Common myeloid progenitor, CD34-positive (primary cell): ENCODE results near the gene MLLT1.

Experiments used
- CTCF ChIA-PET: fragments of 350-600 bp; sonication (Branson Sonifier 250); formaldehyde crosslinking; loops from one replicate; lab custom pipeline; 2021; ENCODE audit warnings: antibody characterized with exemption; lab: Charles Lee
- POLR2A ChIA-PET: fragments of 350-600 bp; sonication (Branson Sonifier 250); formaldehyde crosslinking; loops from one replicate; lab custom pipeline; 2021; ENCODE audit warnings: antibody characterized with exemption; lab: Charles Lee
- DNase-seq, 3 donors: peaks; one replicate each; pipeline versions ENCODE4 v3.0.0 to v3.0.0-alpha.2; 2013
- H3K27ac ChIP-seq, 2 experiments: 1 replicate in 1 of 2; 2 replicates in 1 of 2; pipeline ENCODE4 v1.7.0; 2013; ENCODE audit warnings: inconsistent platforms in 2 of 2, low read length in 2 of 2, mild to moderate bottlenecking in 2 of 2, low read depth in 1 of 2, moderate library complexity in 1 of 2; ENCODE audit not compliant: severe bottlenecking in 2 of 2, insufficient read depth in 1 of 2, poor library complexity in 1 of 2
- H3K27me3 ChIP-seq, 5 experiments: replicated peaks in 2 of 5; 1 replicate in 3 of 5; 2 replicates in 2 of 5; pipeline versions ENCODE4 v1.6.1 to v1.7.0; 2013; ENCODE audit warnings: low read length in 4 of 5, mild to moderate bottlenecking in 2 of 5, moderate library complexity in 2 of 5, inconsistent platforms in 1 of 5; ENCODE audit not compliant: insufficient read depth in 5 of 5, control insufficient read depth in 4 of 5
- H3K36me3 ChIP-seq, 4 experiments: 1 replicate in 2 of 4; 2 replicates in 2 of 4; pipeline versions ENCODE4 v1.6.1 to v1.7.0; 2013; ENCODE audit warnings: low read length in 3 of 4, control low read depth in 1 of 4, mild to moderate bottlenecking in 1 of 4; ENCODE audit not compliant: control insufficient read depth in 4 of 4, insufficient read depth in 4 of 4
- H3K4me1 ChIP-seq, 4 experiments: 1 replicate in 3 of 4; 2 replicates in 1 of 4; pipeline versions ENCODE4 v1.6.1 to v1.7.1; 2013; ENCODE audit warnings: low read length in 3 of 4, mild to moderate bottlenecking in 3 of 4, control low read depth in 1 of 4, inconsistent platforms in 1 of 4, moderate library complexity in 1 of 4; ENCODE audit not compliant: control insufficient read depth in 4 of 4, insufficient read depth in 4 of 4; ENCODE audit errors: control extremely low read depth in 1 of 4
- H3K4me3 ChIP-seq, 7 experiments: 1 replicate in 4 of 7; 2 replicates in 3 of 7; pipeline versions ENCODE4 v1.5.1 to v1.7.0; 2013; ENCODE audit warnings: mild to moderate bottlenecking in 7 of 7, low read length in 6 of 7, moderate library complexity in 6 of 7, inconsistent platforms in 2 of 7, low read depth in 2 of 7, control low read depth in 1 of 7; ENCODE audit not compliant: insufficient read depth in 4 of 7, control insufficient read depth in 1 of 7; ENCODE audit errors: extremely low read depth in 1 of 7
- H3K9me3 ChIP-seq, 5 experiments: 1 replicate in 4 of 5; 2 replicates in 1 of 5; pipeline versions ENCODE4 v1.6.1 to v1.7.1; 2013; ENCODE audit warnings: low read length in 4 of 5, mild to moderate bottlenecking in 2 of 5, inconsistent platforms in 1 of 5, low read depth in 1 of 5, moderate library complexity in 1 of 5; ENCODE audit not compliant: control insufficient read depth in 4 of 5, insufficient read depth in 2 of 5; ENCODE audit errors: control extremely low read depth in 1 of 5
- WGBS: methylation state at CpG from one replicate; pipeline ENCODE4 v1.1.5; 2013; ENCODE audit not compliant: insufficient coverage; 5-methylcytosine and 5-hydroxymethylcytosine counted together

The MLLT1 gene

GRCh38 chr19:6238643-6239281 is 41.0 kb downstream of the MLLT1 start:
- Histone ChIP-seq H3K4me1 (peaks cover 5 to 70% (median 63%) of the 10 kb centered on the region in 4 experiments), H3K27ac (peak overlapping the region; percentile 28 to 41), H3K4me3 (peak overlapping the region in 3 of 7 experiments; percentile 4 to 32 (median 6)), H3K9me3 (no peaks in the 10 kb centered on the region), H3K36me3 (peaks cover 0 to 3% (median 0%) of the 10 kb centered on the region in 4 experiments), H3K27me3 (no peaks in the 10 kb centered on the region)
- ChIA-PET POLR2A (interaction anchor here (0.6 to 1.0 kb wide), 4 partner anchors 9 to 173 kb away, joined by 3 to 4 read pairs (median 3); no protein-coding TSS in a partner anchor), CTCF (interaction anchor here (1.0 to 3.5 kb wide), 5 partner anchors 20 to 191 kb away, joined by 3 to 18 read pairs (median 5); no protein-coding TSS in a partner anchor)
- peak in 2 of 3 donors; percentile 62 to 75 for DNase-seq
- 68% methylated on average over 20 of the region's 24 CpGs for WGBS

GRCh38 chr19:6238256-6238642 is 41.5 kb downstream of the MLLT1 start:
- H3K36me3 ChIP-seq: peaks cover 0 to 3% (median 0%) of the 10 kb centered on the region in 4 experiments
- no peaks in the 10 kb centered on the region for H3K9me3 ChIP-seq
- peak; percentile 85 to 97 (median 93) for DNase-seq
- ChIA-PET POLR2A (interaction anchor here (0.7 to 1.0 kb wide), 3 partner anchors 8 to 173 kb away, joined by 3 to 4 read pairs (median 3); no protein-coding TSS in a partner anchor), CTCF (interaction anchor here (1.0 to 3.5 kb wide), 5 partner anchors 20 to 191 kb away, joined by 3 to 18 read pairs (median 5); no protein-coding TSS in a partner anchor)
- no peaks in the 10 kb centered on the region for H3K27me3 ChIP-seq
- H3K4me3 ChIP-seq: peak overlapping the region in 2 of 7 experiments; percentile 4 to 39
- peaks cover 5 to 70% (median 64%) of the 10 kb centered on the region in 4 experiments for H3K4me1 ChIP-seq
- H3K27ac ChIP-seq: peak overlapping the region in 1 of 2 experiments; percentile 41
- 12% methylated on average over 3 of the region's 6 CpGs for WGBS

- H3K27ac ChIP-seq: no peak overlapping the region
- ChIA-PET CTCF (interaction anchor here (0.5 to 3.5 kb wide), 3 partner anchors 11 to 121 kb away, joined by 3 to 18 read pairs (median 5); no protein-coding TSS in a partner anchor), POLR2A (no interaction called here)
- WGBS: 95% methylated on average over 39 of the region's 39 CpGs
- peaks cover 0 to 3% (median 0%) of the 10 kb centered on the region in 4 experiments for H3K36me3 ChIP-seq
- DNase-seq: no peak
- H3K4me1 ChIP-seq: peaks cover 5 to 68% (median 68%) of the 10 kb centered on the region in 4 experiments
- no peaks in the 10 kb centered on the region for H3K27me3 ChIP-seq
- no peaks in the 10 kb centered on the region for H3K9me3 ChIP-seq
- H3K4me3 ChIP-seq: no peak overlapping the region
These were observed 43.2 kb downstream of the MLLT1 start for GRCh38 chr19:6236310-6237291.

- WGBS: 97% methylated on average over 23 of the region's 26 CpGs
- DNase-seq: no peak
- Histone ChIP-seq H3K4me1 (peaks cover 5 to 68% (median 68%) of the 10 kb centered on the region in 4 experiments), H3K4me3 (no peak overlapping the region), H3K36me3 (peaks cover 0 to 5% (median 2%) of the 10 kb centered on the region in 4 experiments), H3K9me3 (no peaks in the 10 kb centered on the region), H3K27me3 (no peaks in the 10 kb centered on the region), H3K27ac (no peak overlapping the region)
- POLR2A ChIA-PET: interaction anchor here (0.6 kb wide), 1 partner anchor 515 kb away, joined by 3 read pairs; no protein-coding TSS in a partner anchor
- CTCF ChIA-PET: interaction anchor here (1.3 to 2.3 kb wide), 3 partner anchors 11 to 37 kb away, joined by 5 to 8 read pairs (median 6); no protein-coding TSS in a partner anchor
These were observed 44.5 kb downstream of the MLLT1 start for GRCh38 chr19:6235031-6235951.

- CTCF ChIA-PET: interaction anchor here (1.1 to 2.3 kb wide), 5 partner anchors 11 to 42 kb away, joined by 3 to 8 read pairs (median 5); no protein-coding TSS in a partner anchor
- Histone ChIP-seq H3K27ac (no peak overlapping the region), H3K4me3 (peak overlapping the region in 3 of 7 experiments; percentile 12 to 61 (median 29)), H3K27me3 (no peaks in the 10 kb centered on the region), H3K4me1 (peaks cover 5 to 64% (median 63%) of the 10 kb centered on the region in 4 experiments), H3K36me3 (peaks cover 0 to 13% (median 7%) of the 10 kb centered on the region in 4 experiments), H3K9me3 (no peaks in the 10 kb centered on the region)
- 77% methylated on average over 6 of the region's 8 CpGs for WGBS
- peak in 1 of 3 donors; percentile 14 for DNase-seq
- POLR2A ChIA-PET: interaction anchor here (0.6 to 1.2 kb wide), 4 partner anchors 9 to 516 kb away, joined by 3 to 7 read pairs (median 4); no protein-coding TSS in a partner anchor
These were observed 45.2 kb downstream of the MLLT1 start for GRCh38 chr19:6234527-6234926.
